ENCODE results near the gene CYBC1. TPM values are rescaled to one million over a fixed set of nuclear protein-coding genes. Genes with fewer than 3 reads are reported as not detected.

The CYBC1 gene
- polyA plus RNA-seq, 1 donor (not counting 4 experiments of a cell fraction or from before 2014, with no cell fraction given), result 30.2 TPM

- dilution Hi-C loops (cut with MboI; ENCODE audit: extremely low pct_ligation_motif_present, low sequenced_read_pairs), result loop anchor here (10.0 kb wide), 1 partner anchor 95 kb away; no protein-coding TSS in a partner anchor
- FAIRE-seq (no peak), DNase-seq (ENCODE audit: low read depth, low spot score) (no peak)
- no peaks in the 10 kb centered on the region for H3K9me1 ChIP-seq (ENCODE audit: control insufficient read depth, extremely low read depth, insufficient read depth, low read length)
- H3K79me2 ChIP-seq (ENCODE audit: control insufficient read depth, insufficient read depth, low read length), result no peaks in the 10 kb centered on the region
- H3K9me3 ChIP-seq (ENCODE audit: control insufficient read depth, low read depth, low read length), result no peaks in the 10 kb centered on the region
- no peaks in the 10 kb centered on the region for H3K27me3 ChIP-seq (ENCODE audit: control insufficient read depth, extremely low read depth, insufficient read depth, low read length)
- no peak overlapping the region for H2AFZ ChIP-seq (ENCODE audit: control insufficient read depth, low read length)
- TF ChIP-seq CTCF (optimal IDR thresholded peaks at IDR 0.05 in 1 of 3, IDR thresholded peaks at IDR 0.05 in 1 of 3, conservative IDR thresholded peaks at IDR 0.05 in 1 of 3; ENCODE audit: extremely low read depth in 1 of 3, insufficient read depth in 2 of 3, low read length in 3 of 3) (no peak), EZH2 (IDR thresholded peaks at IDR 0.05; ENCODE audit: low read length) (no peak)
- no peak overlapping the region for H3K9ac ChIP-seq (ENCODE audit: control insufficient read depth, extremely low read depth, insufficient read depth, low read length)
- no peak overlapping the region for H3K4me3 ChIP-seq (ENCODE audit: control insufficient read depth in 2 of 3, extremely low read depth in 1 of 3, insufficient read depth in 2 of 3, low read depth in 1 of 3, low read length in 3 of 3)
- H3K4me1 ChIP-seq (ENCODE audit: control insufficient read depth, extremely low read depth, insufficient read depth, low read length), result no peaks in the 10 kb centered on the region
- H3K27ac ChIP-seq (ENCODE audit: control insufficient read depth, insufficient read depth, low read length), result no peak overlapping the region
- no peak overlapping the region for H3K4me2 ChIP-seq (ENCODE audit: control insufficient read depth, extremely low read depth, insufficient read depth, low read depth, low read length)
- H4K20me1 ChIP-seq (ENCODE audit: control insufficient read depth, extremely low read depth, insufficient read depth, low read length), result no peaks in the 10 kb centered on the region
- peaks cover 7 to 10% of the 10 kb centered on the region in 2 experiments for H3K36me3 ChIP-seq (ENCODE audit: control insufficient read depth in 2 of 2, extremely low read depth in 1 of 2, insufficient read depth in 2 of 2, low read length in 2 of 2)
These were observed 10.7 kb downstream of the CYBC1 start for GRCh38 chr17:82439829-82440365.

DNA sequence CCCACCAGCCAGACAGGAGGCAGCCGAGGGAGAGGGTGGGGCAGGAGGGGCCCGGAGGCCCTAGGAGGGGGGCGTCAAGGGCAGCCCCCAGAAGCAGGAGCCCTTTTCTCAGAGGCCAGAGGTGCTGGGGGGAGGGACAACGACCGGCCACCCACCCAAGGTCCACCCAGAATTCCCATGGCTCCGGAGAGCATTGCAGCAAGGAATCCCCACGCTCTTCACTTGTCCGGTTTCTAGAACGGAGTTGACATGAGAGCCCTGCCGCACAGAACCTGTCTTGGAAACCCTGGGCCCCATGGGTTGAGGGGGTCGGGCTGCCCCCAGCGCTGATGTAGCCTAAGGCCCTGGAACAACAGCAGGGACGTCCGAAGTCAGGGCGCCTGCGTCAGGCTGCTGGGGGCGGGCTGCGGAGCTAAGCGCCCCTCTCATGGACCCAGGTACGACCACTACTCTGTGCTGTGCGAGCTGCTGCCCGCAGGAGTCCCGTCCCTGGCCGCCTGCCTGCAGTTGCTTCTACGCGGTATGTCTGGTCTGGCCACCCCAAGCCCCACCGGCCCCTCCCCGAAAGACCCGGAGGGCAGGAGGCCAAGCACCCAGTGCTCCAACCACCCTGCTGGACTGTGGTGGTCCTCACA is 11.2 kb downstream of the CYBC1 start:
- Histone ChIP-seq H3K4me3 (ENCODE audit: control insufficient read depth in 2 of 3, extremely low read depth in 1 of 3, insufficient read depth in 2 of 3, low read depth in 1 of 3, low read length in 3 of 3) (no peak overlapping the region), H3K9ac (ENCODE audit: control insufficient read depth, extremely low read depth, insufficient read depth, low read length) (no peak overlapping the region), H3K36me3 (ENCODE audit: control insufficient read depth in 2 of 2, extremely low read depth in 1 of 2, insufficient read depth in 2 of 2, low read length in 2 of 2) (peaks cover 5 to 10% of the 10 kb centered on the region in 2 experiments), H4K20me1 (ENCODE audit: control insufficient read depth, extremely low read depth, insufficient read depth, low read length) (no peaks in the 10 kb centered on the region), H3K9me1 (ENCODE audit: control insufficient read depth, extremely low read depth, insufficient read depth, low read length) (no peaks in the 10 kb centered on the region), H3K27ac (ENCODE audit: control insufficient read depth, insufficient read depth, low read length) (no peak overlapping the region), H3K79me2 (ENCODE audit: control insufficient read depth, insufficient read depth, low read length) (no peaks in the 10 kb centered on the region), H2AFZ (ENCODE audit: control insufficient read depth, low read length) (no peak overlapping the region), H3K4me1 (ENCODE audit: control insufficient read depth, extremely low read depth, insufficient read depth, low read length) (no peaks in the 10 kb centered on the region), H3K9me3 (ENCODE audit: control insufficient read depth, low read depth, low read length) (no peaks in the 10 kb centered on the region), H3K27me3 (ENCODE audit: control insufficient read depth, extremely low read depth, insufficient read depth, low read length) (no peaks in the 10 kb centered on the region), H3K4me2 (ENCODE audit: control insufficient read depth, extremely low read depth, insufficient read depth, low read depth, low read length) (no peak overlapping the region)
- TF ChIP-seq EZH2 (IDR thresholded peaks at IDR 0.05; ENCODE audit: low read length), result no peak
- no peak for TF ChIP-seq CTCF (optimal IDR thresholded peaks at IDR 0.05 in 1 of 3, IDR thresholded peaks at IDR 0.05 in 1 of 3, conservative IDR thresholded peaks at IDR 0.05 in 1 of 3; ENCODE audit: extremely low read depth in 1 of 3, insufficient read depth in 2 of 3, low read length in 3 of 3)
- dilution Hi-C loops (cut with MboI; ENCODE audit: extremely low pct_ligation_motif_present, low sequenced_read_pairs), result loop anchor here (10.0 kb wide), 1 partner anchor 95 kb away; no protein-coding TSS in a partner anchor
- FAIRE-seq (no peak), DNase-seq (ENCODE audit: low read depth, low spot score) (no peak)

All from keratinocyte (primary cell).